ENCODE data around the gene GSTM4.

The GSTM4 gene

DNA sequence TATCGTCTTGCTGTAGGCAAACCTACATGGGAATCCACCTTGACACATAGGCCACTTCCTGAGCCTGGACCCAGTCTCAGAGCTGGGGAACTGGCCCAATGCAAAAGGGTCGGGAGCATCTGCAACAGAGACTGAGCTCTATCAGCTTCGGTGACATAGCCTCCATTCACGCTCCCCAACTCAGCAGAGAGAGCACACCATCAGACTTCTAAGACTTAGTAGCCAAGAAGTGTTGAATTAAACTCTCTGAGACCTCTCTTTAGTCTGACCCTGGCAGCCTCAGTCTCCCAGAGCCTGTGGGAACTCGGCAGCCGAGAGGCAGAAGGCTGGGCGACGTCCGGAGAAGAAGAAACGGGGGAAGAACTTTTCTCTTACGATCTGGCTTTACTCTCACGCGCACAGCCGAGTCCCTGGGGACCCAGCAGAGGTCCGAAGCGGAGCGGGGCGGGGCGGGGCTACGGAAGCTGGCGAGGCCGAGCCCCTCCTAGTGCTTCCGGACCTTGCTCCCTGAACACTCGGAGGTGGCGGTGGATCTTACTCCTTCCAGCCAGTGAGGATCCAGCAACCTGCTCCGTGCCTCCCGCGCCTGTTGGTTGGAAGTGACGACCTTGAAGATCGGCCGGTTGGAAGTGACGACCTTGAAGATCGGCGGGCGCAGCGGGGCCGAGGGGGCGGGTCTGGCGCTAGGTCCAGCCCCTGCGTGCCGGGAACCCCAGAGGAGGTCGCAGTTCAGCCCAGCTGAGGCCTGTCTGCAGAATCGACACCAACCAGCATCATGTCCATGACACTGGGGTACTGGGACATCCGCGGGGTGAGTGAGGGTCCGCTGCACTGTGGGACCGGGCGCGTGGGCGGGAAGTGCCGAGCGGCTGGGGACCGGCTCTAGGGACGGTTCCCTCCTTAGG, at the start of gene GSTM4:
Gene GSTM4 (plus strand): TSS at position 485 of the 905 bp plus-strand sequence. CDS start 291 bp downstream, at position 776.
- TF ChIP-seq, protein P1, sequence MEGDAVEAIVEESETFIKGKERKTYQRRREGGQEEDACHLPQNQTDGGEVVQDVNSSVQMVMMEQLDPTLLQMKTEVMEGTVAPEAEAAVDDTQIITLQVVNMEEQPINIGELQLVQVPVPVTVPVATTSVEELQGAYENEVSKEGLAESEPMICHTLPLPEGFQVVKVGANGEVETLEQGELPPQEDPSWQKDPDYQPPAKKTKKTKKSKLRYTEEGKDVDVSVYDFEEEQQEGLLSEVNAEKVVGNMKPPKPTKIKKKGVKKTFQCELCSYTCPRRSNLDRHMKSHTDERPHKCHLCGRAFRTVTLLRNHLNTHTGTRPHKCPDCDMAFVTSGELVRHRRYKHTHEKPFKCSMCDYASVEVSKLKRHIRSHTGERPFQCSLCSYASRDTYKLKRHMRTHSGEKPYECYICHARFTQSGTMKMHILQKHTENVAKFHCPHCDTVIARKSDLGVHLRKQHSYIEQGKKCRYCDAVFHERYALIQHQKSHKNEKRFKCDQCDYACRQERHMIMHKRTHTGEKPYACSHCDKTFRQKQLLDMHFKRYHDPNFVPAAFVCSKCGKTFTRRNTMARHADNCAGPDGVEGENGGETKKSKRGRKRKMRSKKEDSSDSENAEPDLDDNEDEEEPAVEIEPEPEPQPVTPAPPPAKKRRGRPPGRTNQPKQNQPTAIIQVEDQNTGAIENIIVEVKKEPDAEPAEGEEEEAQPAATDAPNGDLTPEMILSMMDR (IDR thresholded peaks at IDR 0.05; ENCODE audit: insufficient read depth, low read depth, low read length, missing control alignments): no peak
- peak within 1 kb of the TSS; percentile 74 for H3K4me3 ChIP-seq (ENCODE audit: low read depth, low read length)
- DNase-seq (ENCODE audit: low read depth): peak; percentile 91

DNA sequence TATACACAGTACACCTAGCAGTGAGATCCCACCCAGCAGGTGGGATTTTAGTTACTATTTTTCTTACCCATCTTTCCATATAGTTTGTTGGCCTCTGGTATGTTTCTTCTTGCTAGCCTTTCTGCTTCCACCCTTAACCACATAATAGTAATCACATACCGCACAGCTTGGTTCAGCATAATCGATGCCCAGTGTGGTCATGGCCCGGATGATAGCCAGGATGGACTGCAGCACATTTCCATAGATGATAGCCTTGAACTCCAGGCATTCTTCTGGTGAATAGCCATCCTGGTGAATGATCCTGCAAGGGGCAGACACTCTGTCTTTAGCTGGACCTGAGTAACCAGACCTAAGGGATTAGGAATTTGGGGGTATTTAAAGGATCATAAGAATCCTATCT, 46.0 kb upstream of the GSTM4 start:
- H3K4me3 ChIP-seq (ENCODE audit: low read depth, low read length): no peak overlapping the region
- TF ChIP-seq, protein P1 (IDR thresholded peaks at IDR 0.05; ENCODE audit: insufficient read depth, low read depth, low read length, missing control alignments): no peak
- DNase-seq (ENCODE audit: low read depth): no peak

DNA sequence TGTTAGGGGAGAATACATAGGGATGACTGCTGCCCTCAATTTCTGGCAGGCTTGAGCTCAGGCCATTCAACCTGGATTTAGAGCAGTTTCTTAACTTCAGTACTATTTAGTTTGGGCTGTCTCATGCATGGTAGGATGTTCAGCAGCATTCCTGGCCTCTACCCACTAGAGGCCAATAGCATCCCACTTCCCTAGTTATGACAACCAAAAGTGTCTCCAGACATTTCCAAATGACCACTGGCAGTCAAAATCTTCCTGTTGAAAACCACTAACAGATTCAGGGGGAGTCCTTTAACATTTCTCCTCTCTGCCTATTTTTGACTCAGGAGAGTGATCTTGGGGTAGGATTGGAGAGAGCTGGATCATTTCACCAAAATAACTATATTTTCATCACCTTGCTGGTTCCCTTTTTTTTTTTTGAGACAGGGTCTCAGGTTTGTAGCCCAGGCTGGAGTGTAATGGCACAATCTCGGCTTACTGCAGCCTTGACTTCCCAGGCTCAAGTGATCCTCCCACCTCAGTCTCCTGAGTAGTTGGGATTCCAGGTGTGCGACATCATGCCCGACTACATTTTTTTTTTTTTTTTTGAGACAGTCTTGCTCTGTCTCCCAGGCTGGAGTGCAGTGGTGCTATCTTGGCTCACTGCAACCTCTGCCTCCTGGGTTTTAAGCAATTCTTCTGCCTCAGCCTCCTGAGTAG, 45.1 kb upstream of the GSTM4 start:
- TF ChIP-seq, protein P1 (IDR thresholded peaks at IDR 0.05; ENCODE audit: insufficient read depth, low read depth, low read length, missing control alignments): no peak
- no peak overlapping the region for H3K4me3 ChIP-seq (ENCODE audit: low read depth, low read length)
- DNase-seq (ENCODE audit: low read depth): no peak

DNA sequence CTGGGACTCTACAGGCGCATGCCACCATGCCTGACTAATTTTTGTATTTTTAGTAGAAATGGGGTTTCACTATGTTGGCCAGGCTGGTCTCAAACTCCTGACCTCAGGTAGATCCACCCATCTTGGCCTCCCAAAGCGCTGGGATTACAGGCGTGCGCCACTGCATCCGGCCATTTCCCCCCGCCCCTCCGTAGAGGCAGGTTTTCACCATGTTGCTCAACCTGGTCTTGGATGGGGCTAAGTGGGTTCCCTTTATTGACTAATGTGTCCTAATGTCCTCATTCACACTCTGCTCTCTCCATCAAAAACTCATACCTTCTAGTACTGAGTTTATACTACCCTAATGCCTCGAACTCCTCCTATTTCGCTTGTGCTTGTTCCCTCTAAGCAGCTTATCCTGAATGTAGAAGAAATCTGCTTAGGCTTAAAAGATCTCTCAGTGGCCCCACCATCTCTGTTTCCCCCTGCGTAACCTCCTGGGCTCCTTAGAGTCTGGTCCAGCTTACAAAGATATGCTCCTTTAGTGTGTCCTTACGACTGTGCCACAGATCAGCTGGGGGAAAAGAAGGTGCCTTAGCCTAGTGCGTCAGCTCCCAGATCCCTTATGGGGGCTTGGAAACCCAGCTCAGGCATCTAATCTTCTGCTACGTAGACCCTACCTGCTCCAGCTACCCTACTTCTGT, 44.5 kb upstream of the GSTM4 start:
- TF ChIP-seq, protein P1 (IDR thresholded peaks at IDR 0.05; ENCODE audit: insufficient read depth, low read depth, low read length, missing control alignments): no peak
- no peak for DNase-seq (ENCODE audit: low read depth)
- H3K4me3 ChIP-seq (ENCODE audit: low read depth, low read length): no peak overlapping the region

DNA sequence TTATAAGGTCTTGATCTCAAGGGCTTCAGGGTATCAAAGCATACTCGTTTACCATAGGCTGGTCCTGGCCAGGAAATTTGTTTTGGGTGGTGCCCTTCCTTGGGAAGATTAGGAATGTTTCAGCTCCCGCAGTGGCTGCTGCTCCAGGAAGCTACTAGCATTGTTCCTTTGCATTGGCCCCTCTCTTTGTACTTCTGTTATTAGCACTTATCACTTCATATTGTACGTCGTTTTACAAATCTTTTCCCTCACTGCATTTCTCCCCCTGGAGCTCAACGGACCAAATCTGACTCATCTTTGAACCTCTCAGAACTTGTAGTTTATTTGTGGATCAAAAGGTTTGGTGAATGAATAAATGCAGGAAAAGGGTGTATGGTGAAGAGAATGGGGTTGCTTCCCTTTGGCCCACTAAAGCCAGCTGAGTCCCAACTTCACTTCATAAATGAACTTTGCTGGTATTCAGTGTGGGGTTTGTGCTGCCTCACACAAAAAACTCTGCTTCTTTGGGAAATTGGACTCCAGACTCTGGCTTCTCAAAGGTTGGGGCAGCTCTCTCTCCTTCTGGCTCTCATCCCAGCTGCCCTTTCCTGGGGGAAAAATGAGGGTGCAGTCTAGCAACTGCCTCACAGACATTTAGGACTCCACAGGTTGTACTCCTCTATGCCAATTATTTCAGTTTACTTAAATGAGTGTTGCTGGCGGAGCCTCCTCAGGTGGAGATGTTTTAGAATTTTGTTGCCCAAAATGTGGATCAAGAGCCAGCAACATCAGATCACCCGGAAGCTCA, 42.3 kb upstream of the GSTM4 start:
- no peak for DNase-seq (ENCODE audit: low read depth)
- TF ChIP-seq, protein P1 (IDR thresholded peaks at IDR 0.05; ENCODE audit: insufficient read depth, low read depth, low read length, missing control alignments): no peak
- H3K4me3 ChIP-seq (ENCODE audit: low read depth, low read length): no peak overlapping the region

DNA sequence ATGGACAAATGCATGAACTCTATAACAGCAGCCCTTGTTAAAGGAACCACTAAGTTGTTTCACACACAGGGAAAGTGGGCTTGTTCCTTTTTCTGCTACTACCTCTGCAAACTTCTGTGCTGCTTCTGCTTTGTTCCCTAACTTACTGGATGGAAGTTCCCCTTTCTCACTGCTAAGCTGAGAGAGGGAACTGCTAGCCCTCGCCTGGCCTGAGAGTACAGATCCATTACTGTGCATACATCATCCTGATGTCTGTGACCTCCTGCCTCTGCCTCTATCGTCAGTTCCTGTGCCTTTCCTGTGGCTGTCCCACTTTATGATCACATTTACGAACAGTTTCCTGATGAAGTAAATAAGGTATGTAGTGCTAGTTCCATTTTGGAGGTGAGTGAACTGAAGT, 40.0 kb upstream of the GSTM4 start:
- no peak overlapping the region for H3K4me3 ChIP-seq (ENCODE audit: low read depth, low read length)
- TF ChIP-seq, protein P1 (IDR thresholded peaks at IDR 0.05; ENCODE audit: insufficient read depth, low read depth, low read length, missing control alignments): no peak
- no peak for DNase-seq (ENCODE audit: low read depth)

Data from GM12865 (cell line).